ENCODE measurements around the gene RNF225.
A peak's percentile ranks its signal among the peaks of the same experiment; 100 is the strongest.

Gene RNF225

GRCh38 chr19:58387338-58388174 lies 7.9 kb upstream of the RNF225 start:
- Histone ChIP-seq H4K91ac (ENCODE audit: low read depth, low read length) (no peak overlapping the region), H3K4me1 (ENCODE audit: control insufficient read depth in 1 of 2, insufficient read depth in 2 of 2, low read length in 2 of 2) (peaks cover 11 to 20% of the 10 kb centered on the region in 2 experiments), H3K9ac (ENCODE audit: low read length) (peak overlapping the region; percentile 87), H2BK120ac (ENCODE audit: insufficient read depth, low read length, poor library complexity) (no peak overlapping the region), H3K36me3 (ENCODE audit: control insufficient read depth in 1 of 2, insufficient read depth in 2 of 2, low read length in 2 of 2) (peaks cover 16 to 27% of the 10 kb centered on the region in 2 experiments), H3K14ac (ENCODE audit: low read length) (peak overlapping the region; percentile 38), H3K4me2 (ENCODE audit: low read length) (peak overlapping the region; percentile 63), H3K79me1 (ENCODE audit: low read length) (peaks cover 11% of the 10 kb centered on the region), H3K27ac (ENCODE audit: low read depth, low read length) (no peak overlapping the region), H3K18ac (ENCODE audit: low read length) (no peak overlapping the region), H3K79me2 (ENCODE audit: control insufficient read depth, insufficient read depth, low read length, poor library complexity) (peaks cover 15% of the 10 kb centered on the region), H2AFZ (ENCODE audit: insufficient read depth, low read length, poor library complexity) (no peak overlapping the region), H2BK12ac (ENCODE audit: low read length) (no peak overlapping the region), H4K12ac (ENCODE audit: low read depth, low read length) (no peak overlapping the region), H3K27me3 (ENCODE audit: insufficient read depth, low read length) (no peaks in the 10 kb centered on the region), H2AK5ac (ENCODE audit: low read length) (peak overlapping the region; percentile 49), H3K4ac (ENCODE audit: low read depth, low read length) (peak overlapping the region; percentile 80), H3K23ac (ENCODE audit: low read length) (no peak overlapping the region), H2BK5ac (ENCODE audit: low read depth, low read length, poor library complexity) (no peak overlapping the region), H3K9me3 (ENCODE audit: insufficient read depth, low read depth, low read length) (no peaks in the 10 kb centered on the region), H3K4me3 (ENCODE audit: low read depth, low read length) (peak overlapping the region; percentile 80), H4K8ac (ENCODE audit: low read depth, low read length) (peak overlapping the region; percentile 1)
- no CpG with 5 or more reads among the region's 39 CpGs for WGBS (ENCODE audit: extremely low coverage, insufficient coverage, insufficient read length)
- DNase-seq: no peak

GRCh38 chr19:58388175-58388526 lies 7.3 kb upstream of the RNF225 start:
- Histone ChIP-seq H2BK12ac (ENCODE audit: low read length) (no peak overlapping the region), H3K4me3 (ENCODE audit: low read depth, low read length) (peak overlapping the region; percentile 80), H4K91ac (ENCODE audit: low read depth, low read length) (no peak overlapping the region), H3K79me1 (ENCODE audit: low read length) (peaks cover 11% of the 10 kb centered on the region), H3K18ac (ENCODE audit: low read length) (no peak overlapping the region), H3K36me3 (ENCODE audit: control insufficient read depth in 1 of 2, insufficient read depth in 2 of 2, low read length in 2 of 2) (peaks cover 22 to 33% of the 10 kb centered on the region in 2 experiments), H4K8ac (ENCODE audit: low read depth, low read length) (no peak overlapping the region), H4K12ac (ENCODE audit: low read depth, low read length) (no peak overlapping the region), H3K4ac (ENCODE audit: low read depth, low read length) (peak overlapping the region; percentile 80), H3K14ac (ENCODE audit: low read length) (no peak overlapping the region), H2BK5ac (ENCODE audit: low read depth, low read length, poor library complexity) (no peak overlapping the region), H3K9ac (ENCODE audit: low read length) (peak overlapping the region; percentile 60), H3K27ac (ENCODE audit: low read depth, low read length) (no peak overlapping the region), H2AK5ac (ENCODE audit: low read length) (no peak overlapping the region), H3K79me2 (ENCODE audit: control insufficient read depth, insufficient read depth, low read length, poor library complexity) (peaks cover 15% of the 10 kb centered on the region), H2BK120ac (ENCODE audit: insufficient read depth, low read length, poor library complexity) (no peak overlapping the region), H3K27me3 (ENCODE audit: insufficient read depth, low read length) (no peaks in the 10 kb centered on the region), H3K23ac (ENCODE audit: low read length) (no peak overlapping the region), H3K4me1 (ENCODE audit: control insufficient read depth in 1 of 2, insufficient read depth in 2 of 2, low read length in 2 of 2) (peaks cover 15 to 25% of the 10 kb centered on the region in 2 experiments), H3K9me3 (ENCODE audit: insufficient read depth, low read depth, low read length) (no peaks in the 10 kb centered on the region), H2AFZ (ENCODE audit: insufficient read depth, low read length, poor library complexity) (no peak overlapping the region), H3K4me2 (ENCODE audit: low read length) (peak overlapping the region; percentile 63)
- no peak for DNase-seq
- whole genome bisulfite sequencing (ENCODE audit: extremely low coverage, insufficient coverage, insufficient read length): no CpG with 5 or more reads among the region's 3 CpGs

- Histone ChIP-seq H2BK5ac (ENCODE audit: low read depth, low read length, poor library complexity) (no peak overlapping the region), H4K91ac (ENCODE audit: low read depth, low read length) (no peak overlapping the region), H3K23ac (ENCODE audit: low read length) (no peak overlapping the region), H2BK12ac (ENCODE audit: low read length) (no peak overlapping the region), H3K4me3 (ENCODE audit: low read depth, low read length) (no peak overlapping the region), H3K14ac (ENCODE audit: low read length) (no peak overlapping the region), H2AK5ac (ENCODE audit: low read length) (no peak overlapping the region), H3K27ac (ENCODE audit: low read depth, low read length) (no peak overlapping the region), H3K4ac (ENCODE audit: low read depth, low read length) (no peak overlapping the region), H3K79me1 (ENCODE audit: low read length) (peaks cover 8% of the 10 kb centered on the region), H3K18ac (ENCODE audit: low read length) (peak overlapping the region; percentile 11), H4K12ac (ENCODE audit: low read depth, low read length) (no peak overlapping the region), H3K79me2 (ENCODE audit: control insufficient read depth, insufficient read depth, low read length, poor library complexity) (peaks cover 3% of the 10 kb centered on the region), H3K9me3 (ENCODE audit: insufficient read depth, low read depth, low read length) (no peaks in the 10 kb centered on the region), H4K8ac (ENCODE audit: low read depth, low read length) (no peak overlapping the region), H3K9ac (ENCODE audit: low read length) (no peak overlapping the region), H3K27me3 (ENCODE audit: insufficient read depth, low read length) (peaks cover 15% of the 10 kb centered on the region), H3K36me3 (ENCODE audit: control insufficient read depth in 1 of 2, insufficient read depth in 2 of 2, low read length in 2 of 2) (peaks cover 42 to 52% of the 10 kb centered on the region in 2 experiments), H3K4me1 (ENCODE audit: control insufficient read depth in 1 of 2, insufficient read depth in 2 of 2, low read length in 2 of 2) (peaks cover 22 to 30% of the 10 kb centered on the region in 2 experiments), H3K4me2 (ENCODE audit: low read length) (no peak overlapping the region), H2AFZ (ENCODE audit: insufficient read depth, low read length, poor library complexity) (no peak overlapping the region), H2BK120ac (ENCODE audit: insufficient read depth, low read length, poor library complexity) (no peak overlapping the region)
- WGBS (ENCODE audit: extremely low coverage, insufficient coverage, insufficient read length): no CpG with 5 or more reads among the region's 26 CpGs
- DNase-seq: no peak
Observed at GRCh38 chr19:58392945-58393724, 2.3 kb upstream of the RNF225 start.

- Histone ChIP-seq H3K27me3 (ENCODE audit: insufficient read depth, low read length) (peaks cover 15% of the 10 kb centered on the region), H3K9ac (ENCODE audit: low read length) (no peak overlapping the region), H3K4ac (ENCODE audit: low read depth, low read length) (no peak overlapping the region), H3K79me2 (ENCODE audit: control insufficient read depth, insufficient read depth, low read length, poor library complexity) (peaks cover 3% of the 10 kb centered on the region), H3K27ac (ENCODE audit: low read depth, low read length) (no peak overlapping the region), H4K91ac (ENCODE audit: low read depth, low read length) (no peak overlapping the region), H4K8ac (ENCODE audit: low read depth, low read length) (no peak overlapping the region), H2BK12ac (ENCODE audit: low read length) (no peak overlapping the region), H3K4me1 (ENCODE audit: control insufficient read depth in 1 of 2, insufficient read depth in 2 of 2, low read length in 2 of 2) (peaks cover 22 to 30% of the 10 kb centered on the region in 2 experiments), H3K14ac (ENCODE audit: low read length) (no peak overlapping the region), H3K79me1 (ENCODE audit: low read length) (peaks cover 8% of the 10 kb centered on the region), H3K4me2 (ENCODE audit: low read length) (no peak overlapping the region), H3K23ac (ENCODE audit: low read length) (no peak overlapping the region), H2AFZ (ENCODE audit: insufficient read depth, low read length, poor library complexity) (no peak overlapping the region), H3K36me3 (ENCODE audit: control insufficient read depth in 1 of 2, insufficient read depth in 2 of 2, low read length in 2 of 2) (peaks cover 42 to 49% of the 10 kb centered on the region in 2 experiments), H2BK120ac (ENCODE audit: insufficient read depth, low read length, poor library complexity) (no peak overlapping the region), H4K12ac (ENCODE audit: low read depth, low read length) (no peak overlapping the region), H3K4me3 (ENCODE audit: low read depth, low read length) (no peak overlapping the region), H2AK5ac (ENCODE audit: low read length) (no peak overlapping the region), H2BK5ac (ENCODE audit: low read depth, low read length, poor library complexity) (no peak overlapping the region), H3K9me3 (ENCODE audit: insufficient read depth, low read depth, low read length) (no peaks in the 10 kb centered on the region), H3K18ac (ENCODE audit: low read length) (no peak overlapping the region)
- WGBS (ENCODE audit: extremely low coverage, insufficient coverage, insufficient read length): no CpG with 5 or more reads among the region's 4 CpGs
- DNase-seq: no peak
Observed at GRCh38 chr19:58393725-58394033, 1.8 kb upstream of the RNF225 start.

All from trophoblast cell (in vitro differentiated cells and primary cell).